Stimulated activated CD4-positive, alpha-beta T cell treated with anti-CD3 and anti-CD28 coated beads, Interleukin-15, amount 100 ng/mL, for 48 hours (primary cell): ENCODE results near the gene NFATC2.
A peak's percentile ranks its signal among the peaks of the same experiment; 100 is the strongest.

ENCODE experiments used
- DNase-seq, 2 donors: peaks; one replicate each; pipeline ENCODE4 v3.0.0-alpha.2; 2020; ENCODE audit warnings: low read depth in 2 of 2

Gene NFATC2

GRCh38 chr20:51542571-51543421 lies at the start of gene NFATC2:
TSS of gene NFATC2 (minus strand) at chr20:51542719. CDS start at chr20:51542499, 220 bp downstream.
- DNase-seq, result no peak

DNA sequence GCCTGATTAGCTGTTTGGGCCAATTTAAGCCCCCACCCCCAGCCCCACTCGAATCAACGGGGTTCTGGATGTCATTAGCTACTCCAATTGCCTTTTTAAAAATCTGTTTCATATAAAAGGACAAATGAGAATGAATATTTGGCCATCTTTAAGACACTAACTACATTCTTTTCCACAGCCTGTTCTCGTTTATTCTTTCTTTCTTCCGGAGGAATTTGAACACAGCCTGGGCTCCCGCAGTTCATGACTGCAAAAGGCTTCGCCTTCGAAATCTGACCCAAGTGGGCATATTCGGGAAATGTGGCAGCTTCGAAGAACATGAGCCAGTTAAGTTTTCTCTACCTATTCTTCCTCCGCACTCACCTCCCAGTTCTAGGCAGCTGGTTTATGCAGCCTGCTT lies 49.4 kb upstream of the NFATC2 start:
- no peak for DNase-seq

DNA sequence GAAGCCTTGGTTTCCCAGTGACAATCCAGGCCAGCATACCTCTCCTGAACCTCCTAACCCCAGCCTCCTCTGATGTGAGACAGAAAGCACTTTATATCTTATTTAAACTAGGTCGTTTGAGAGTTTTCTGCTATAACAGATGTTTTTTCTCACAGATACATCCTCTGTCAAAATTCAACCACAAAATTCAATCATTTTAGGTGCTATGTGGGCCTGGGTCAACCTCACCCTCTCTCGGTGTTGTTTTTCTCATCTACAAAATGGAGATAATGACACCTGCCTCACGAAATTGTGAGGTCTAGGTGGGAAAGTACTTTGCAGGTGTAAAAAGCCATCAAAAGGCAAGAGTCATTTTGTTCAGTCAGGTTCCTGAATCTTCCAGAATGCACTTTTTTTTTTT lies 46.2 kb upstream of the NFATC2 start:
- DNase-seq, result no peak

- no peak for DNase-seq
These were observed 44.6 kb upstream of the NFATC2 start for GRCh38 chr20:51587145-51587544.

DNA sequence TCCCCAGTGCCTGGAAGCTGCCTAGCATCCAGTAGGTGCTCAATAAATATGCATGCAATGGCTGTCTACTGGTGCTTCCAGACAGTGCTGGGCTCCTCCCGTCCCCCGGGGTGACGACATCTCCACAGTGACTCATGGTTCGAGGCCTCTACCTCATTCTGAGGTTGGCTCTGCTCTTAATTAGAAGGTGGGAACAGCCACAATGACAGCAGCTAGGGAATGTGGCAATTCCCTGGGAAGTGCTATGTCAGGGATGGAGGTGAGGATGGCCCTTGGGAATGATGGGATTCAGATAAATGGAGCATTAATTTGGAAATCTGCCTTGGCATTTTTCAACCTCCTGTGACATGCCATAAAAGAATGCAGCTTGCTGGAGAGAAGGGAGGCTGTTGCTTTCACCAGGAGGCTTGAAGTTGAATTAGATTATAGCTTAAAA lies 43.5 kb upstream of the NFATC2 start:
- no peak for DNase-seq

GRCh38 chr20:51585148-51585547 lies 42.6 kb upstream of the NFATC2 start:
- no peak for DNase-seq

DNA sequence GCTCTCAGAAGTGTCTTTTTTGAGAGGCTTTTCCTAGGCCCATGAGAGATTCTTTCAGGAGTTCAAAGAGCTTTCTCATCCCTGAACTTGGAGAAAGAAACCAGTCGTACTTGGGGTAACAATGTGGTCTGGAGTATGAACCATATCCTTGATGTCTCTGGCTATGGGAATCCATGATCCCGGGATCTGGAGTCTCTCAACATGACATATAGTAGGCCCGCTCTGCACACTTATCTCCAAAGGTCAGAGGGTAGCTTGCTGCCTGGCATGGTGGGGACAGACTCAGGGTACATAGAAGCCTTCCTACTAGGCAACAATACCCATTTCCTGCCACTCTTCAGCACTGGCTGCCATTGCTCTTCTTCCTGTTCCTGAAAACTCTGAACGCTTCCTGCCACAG lies 42.2 kb upstream of the NFATC2 start:
- no peak for DNase-seq

- no peak for DNase-seq
These were observed 41.6 kb upstream of the NFATC2 start for GRCh38 chr20:51584116-51584515.

DNA sequence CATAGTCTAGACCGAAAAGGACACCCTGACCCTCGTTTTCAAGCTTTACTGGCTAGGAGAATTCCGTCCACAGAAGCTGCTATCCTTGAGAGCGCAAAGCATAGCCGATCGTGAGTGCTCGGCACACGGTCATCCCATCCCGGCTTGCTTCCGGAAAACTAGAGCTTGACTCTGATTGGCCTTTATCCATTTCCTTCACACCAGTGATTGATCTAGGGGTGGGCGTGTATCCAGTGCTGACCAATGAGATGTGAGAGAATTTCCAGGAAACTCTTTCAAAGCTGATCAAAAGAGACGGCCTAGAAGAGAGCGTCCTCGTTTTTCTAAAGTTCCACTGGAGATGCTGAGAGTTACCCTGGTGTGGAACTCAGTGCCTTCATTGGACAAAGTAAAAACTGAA lies 41.0 kb upstream of the NFATC2 start:
- no peak for DNase-seq

DNA sequence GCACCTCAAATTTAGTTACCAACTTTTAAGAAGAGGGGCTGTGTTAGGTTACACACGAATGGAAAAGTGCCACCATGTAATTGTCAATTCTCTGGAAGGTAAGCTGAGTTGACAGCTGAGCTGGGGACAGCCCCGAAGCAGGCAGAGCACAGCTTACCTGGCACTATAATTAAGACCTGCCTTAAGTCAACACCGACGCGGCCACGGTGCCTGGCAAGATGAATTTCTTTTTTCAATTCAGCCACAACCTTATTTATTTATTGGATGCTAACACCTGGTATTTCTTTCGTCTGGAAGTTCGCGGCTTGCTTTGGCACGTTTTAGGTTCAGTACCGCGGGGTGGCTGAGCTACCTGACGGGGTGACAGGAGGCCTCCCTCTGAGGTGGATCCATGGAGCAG lies 40.6 kb upstream of the NFATC2 start:
- DNase-seq, result no peak

DNA sequence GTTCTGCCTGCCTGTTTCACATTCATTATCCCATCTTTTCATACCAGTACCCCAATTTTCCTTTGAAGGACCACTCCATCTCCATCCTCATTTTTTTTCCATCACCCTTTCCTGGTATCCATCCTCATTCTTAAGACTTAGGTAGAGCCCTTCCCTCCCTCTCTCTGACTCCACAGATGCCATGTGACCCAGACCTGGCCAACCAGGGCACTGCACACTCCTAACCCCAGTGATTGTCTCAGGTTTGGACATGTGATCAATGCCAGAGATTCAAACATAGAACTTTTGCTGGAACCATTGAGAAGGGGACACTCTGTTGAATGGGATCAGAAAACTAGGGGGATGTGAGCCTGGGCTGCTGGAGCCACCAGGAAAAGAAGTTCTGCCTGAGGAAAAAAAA lies 39.1 kb upstream of the NFATC2 start:
- no peak for DNase-seq

- DNase-seq, result no peak
These were observed 36.6 kb upstream of the NFATC2 start for GRCh38 chr20:51579137-51579536.

- no peak for DNase-seq
These were observed 35.6 kb upstream of the NFATC2 start for GRCh38 chr20:51578145-51578459.

DNA sequence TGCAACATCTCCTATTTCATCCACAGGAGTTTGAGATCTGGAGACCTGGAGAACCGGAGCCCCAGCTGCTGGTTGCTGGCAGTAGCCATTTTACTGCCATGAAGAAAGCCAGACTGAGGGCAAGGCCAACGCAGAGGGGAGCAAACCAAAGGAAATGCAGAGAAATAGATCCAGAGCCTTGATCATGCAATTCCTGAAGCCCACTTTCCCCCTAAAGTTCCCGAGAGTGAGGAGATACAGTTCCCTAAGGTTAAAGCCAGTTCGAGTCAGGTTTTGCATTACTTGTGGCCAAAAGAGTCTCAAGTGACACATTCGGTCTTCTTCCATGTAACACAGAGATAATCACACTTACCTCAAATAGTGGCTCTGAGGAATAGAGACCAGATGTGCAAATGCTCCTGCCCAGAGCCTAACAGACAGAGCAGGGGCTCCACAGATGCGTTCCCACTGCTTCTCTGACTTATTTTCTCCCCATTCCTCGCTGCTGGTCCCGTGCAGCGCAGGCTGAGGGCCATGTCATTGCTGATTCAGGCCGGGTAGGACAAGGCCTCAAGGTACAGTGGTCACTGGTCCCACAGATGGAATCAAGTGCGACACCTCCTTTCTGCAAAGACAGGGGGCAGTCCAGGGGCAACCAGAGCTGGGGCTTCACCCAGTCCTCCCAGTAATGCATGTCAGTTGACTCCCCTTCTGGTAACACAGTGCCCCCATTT lies 35.1 kb upstream of the NFATC2 start:
- DNase-seq, result no peak

DNA sequence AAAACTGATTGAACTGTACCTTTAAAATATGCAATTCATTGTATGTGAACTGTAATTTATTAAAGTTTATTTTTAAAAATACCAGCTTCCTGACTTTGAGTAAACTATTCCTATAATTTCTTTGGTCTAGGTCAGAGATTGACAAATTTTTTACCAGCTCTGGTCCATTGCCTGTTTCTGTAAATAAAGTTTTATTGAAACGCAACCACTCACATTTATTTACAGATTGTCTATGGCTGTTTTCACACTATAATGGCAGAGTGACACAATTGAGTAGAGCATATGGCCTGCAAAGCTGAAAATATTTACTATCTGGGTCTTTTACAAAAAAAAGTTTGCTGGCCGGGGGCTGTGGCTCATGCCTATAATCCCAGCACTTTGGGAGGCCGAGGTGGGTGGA lies 33.0 kb upstream of the NFATC2 start:
- no peak for DNase-seq

- DNase-seq, result peak in 1 of 2 donors; percentile 22
These were observed 31.9 kb upstream of the NFATC2 start for GRCh38 chr20:51574248-51575033.

DNA sequence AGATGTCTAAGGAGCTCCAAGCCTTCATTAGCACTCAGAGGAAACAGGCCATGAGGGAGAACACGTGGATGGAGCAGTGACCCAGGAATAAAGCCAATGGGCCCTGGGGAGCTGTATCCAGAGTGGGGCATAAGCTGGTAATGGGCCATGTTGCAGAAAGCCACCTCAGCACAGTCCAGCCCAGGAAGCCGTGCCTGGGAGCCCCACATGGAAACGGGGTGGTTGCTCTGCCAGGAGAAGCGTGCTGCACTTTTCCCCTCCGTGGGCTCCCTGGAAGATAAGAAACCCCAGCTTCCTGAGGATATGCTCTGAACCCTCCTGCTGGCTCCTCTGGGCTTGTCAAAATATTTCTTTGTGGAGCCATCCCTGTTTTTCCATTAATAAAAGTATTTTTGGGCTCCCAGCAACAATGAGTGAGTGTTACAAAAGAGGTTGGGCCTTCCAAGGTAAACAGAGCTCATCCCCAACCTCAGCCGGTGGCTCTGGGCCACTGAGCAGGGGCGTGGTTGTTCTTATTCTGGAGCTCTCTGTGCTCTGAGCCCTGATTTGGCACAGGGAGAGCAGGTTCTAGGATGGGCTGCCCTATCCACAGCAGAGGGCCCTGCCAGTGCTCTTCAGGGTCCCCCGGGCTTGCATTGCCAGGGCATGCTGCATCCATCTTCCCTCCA lies 31.2 kb upstream of the NFATC2 start:
- DNase-seq, result no peak

GRCh38 chr20:51571460-51571794 lies 28.9 kb upstream of the NFATC2 start:
- DNase-seq, result no peak

- DNase-seq, result no peak
These were observed 28.4 kb upstream of the NFATC2 start for GRCh38 chr20:51570739-51571459.

GRCh38 chr20:51569815-51570738 lies 27.6 kb upstream of the NFATC2 start:
- no peak for DNase-seq
